ENCODE measurements around the gene MAP3K1.
"Not testable (repeated sequence)": the region's sequence is repeated elsewhere in the genome, so short reads cannot be mapped to it uniquely, and the experiment has no call there.

The MAP3K1 gene

DNA sequence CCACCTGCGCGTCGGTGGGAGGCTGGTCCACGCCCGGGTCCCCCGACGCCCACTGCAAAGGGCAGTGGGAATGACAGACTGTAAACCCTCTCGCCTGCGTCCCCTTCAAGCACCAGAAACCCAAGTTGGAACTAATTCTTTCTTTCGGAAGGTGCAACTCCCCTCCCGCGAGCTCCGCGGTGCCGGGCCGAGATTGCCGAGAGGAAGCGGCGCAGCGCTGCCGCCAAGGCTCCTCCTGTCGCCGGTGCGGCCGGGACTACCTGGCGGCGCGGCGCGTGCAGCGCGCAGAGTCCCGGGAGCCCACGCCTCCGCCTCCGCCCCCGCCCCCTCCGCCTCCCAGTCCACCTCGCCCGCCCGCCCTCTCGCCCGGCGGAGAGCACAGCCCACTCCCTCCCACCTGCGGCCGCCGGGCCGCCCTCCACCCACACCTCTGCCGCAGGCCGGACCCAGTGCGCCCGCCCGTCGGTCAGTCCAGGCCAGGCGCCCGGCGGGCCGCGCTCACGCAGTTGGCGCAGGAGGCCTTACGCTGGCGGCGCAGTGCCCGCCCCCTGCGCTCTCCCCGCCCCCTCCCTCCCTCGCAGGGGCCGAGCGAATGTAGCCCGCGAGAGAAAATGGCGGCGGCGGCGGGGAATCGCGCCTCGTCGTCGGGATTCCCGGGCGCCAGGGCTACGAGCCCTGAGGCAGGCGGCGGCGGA lies at the start of gene MAP3K1:
TSS of gene MAP3K1 (plus strand) at position 587 of the 695 bp plus-strand sequence. CDS start at position 612, 25 bp downstream.
- DNase-seq (ENCODE audit: low spot score) = peak; percentile 63

DNA sequence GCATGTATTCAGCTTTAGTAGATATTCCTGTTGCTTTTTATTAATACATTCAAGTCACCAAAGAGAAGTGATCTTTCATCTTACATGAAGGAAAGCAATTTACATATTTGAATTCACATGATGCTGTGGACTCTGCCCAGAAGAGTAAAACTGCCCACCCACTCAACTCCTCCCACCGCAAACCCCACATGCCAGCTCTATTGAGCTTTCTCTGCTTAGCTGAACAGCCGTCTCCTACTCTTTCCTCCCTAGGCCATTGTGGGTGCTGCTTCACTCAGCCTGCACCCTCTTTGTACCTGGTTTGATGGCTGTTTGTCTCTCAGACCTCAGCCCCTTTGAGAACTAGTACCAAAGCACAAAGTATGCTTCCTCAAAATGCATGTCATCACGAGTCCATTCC lies 48.4 kb upstream of the MAP3K1 start:
- no peak for DNase-seq (ENCODE audit: low spot score)

- DNase-seq (ENCODE audit: low spot score) = no peak
These were observed 45.3 kb upstream of the MAP3K1 start for GRCh38 chr5:56769875-56770604.

DNA sequence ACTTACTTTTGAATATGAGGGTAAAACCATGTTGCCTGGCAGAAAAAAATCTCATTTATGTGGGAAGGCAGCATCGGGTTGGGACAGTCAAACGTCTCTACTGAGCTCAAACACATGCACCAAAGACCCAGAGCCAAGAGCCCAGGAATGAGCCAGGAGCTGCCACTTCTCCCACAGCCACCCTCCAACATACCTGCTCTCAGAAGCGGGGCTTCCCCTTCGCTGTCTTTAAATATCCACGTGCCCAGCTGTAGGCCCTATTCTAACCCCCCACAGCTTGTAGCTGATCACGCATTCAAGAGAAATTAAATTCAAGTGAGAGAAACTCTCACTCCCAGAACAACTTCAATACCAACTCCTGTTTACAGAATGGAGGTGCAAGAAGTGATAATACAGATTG lies 42.6 kb upstream of the MAP3K1 start:
- DNase-seq (ENCODE audit: low spot score) = no peak

- no peak for DNase-seq (ENCODE audit: low spot score)
These were observed 40.4 kb upstream of the MAP3K1 start for GRCh38 chr5:56774957-56775356.

DNA sequence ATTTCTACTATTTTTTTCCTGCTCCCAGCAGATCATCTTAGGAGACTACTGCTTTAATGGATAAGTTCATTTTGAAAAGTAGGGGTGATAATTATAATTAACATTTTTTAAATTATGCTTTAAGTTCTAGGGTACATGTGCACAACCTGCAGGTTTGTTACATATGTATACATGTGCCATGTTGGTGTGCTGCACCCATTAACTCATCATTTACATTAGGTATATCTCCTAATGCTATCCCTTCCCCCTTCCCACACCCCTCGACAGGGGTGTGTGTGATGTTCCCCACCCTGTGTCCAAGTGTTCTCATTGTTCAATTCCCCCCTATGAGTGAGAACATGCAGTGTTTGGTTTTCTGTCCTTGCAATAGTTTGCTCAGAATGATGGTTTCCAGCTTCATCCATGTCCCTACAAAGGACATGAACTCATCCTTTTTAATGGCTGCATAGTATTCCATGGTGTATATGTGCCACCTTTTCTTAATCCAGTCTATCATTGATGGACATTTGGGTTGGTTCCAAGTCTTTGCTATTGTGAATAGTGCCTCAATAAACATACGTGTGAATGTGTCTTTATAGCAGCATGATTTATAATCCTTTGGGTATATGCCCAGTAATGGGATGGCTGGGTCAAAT lies 39.0 kb upstream of the MAP3K1 start:
- not testable (repeated sequence) for DNase-seq (ENCODE audit: low spot score)

- no peak for DNase-seq (ENCODE audit: low spot score)
These were observed 32.1 kb upstream of the MAP3K1 start for GRCh38 chr5:56783261-56783660.

GRCh38 chr5:56786346-56786745 lies 29.0 kb upstream of the MAP3K1 start:
- DNase-seq (ENCODE audit: low spot score) = no peak

GRCh38 chr5:56791396-56791795 lies 24.0 kb upstream of the MAP3K1 start:
- no peak for DNase-seq (ENCODE audit: low spot score)

DNA sequence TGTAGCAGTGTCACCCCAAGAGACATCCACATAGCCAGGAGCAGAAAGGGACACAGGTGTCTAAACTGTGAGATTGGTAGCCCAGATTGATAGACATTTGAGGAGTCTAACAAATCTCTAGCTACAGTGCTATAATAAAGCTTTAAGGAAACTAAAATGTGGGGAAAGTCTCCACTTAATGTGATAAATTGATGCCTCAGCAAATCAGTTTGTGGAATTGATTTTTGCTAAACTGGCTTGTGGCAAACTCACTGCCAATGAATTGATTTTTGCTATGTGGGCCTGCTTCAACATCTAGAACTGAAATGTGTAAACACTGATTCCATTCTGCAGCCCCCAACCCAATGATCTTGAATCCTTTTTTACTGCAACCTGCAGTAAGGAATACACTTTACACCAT lies 16.8 kb upstream of the MAP3K1 start:
- no peak for DNase-seq (ENCODE audit: low spot score)

DNA sequence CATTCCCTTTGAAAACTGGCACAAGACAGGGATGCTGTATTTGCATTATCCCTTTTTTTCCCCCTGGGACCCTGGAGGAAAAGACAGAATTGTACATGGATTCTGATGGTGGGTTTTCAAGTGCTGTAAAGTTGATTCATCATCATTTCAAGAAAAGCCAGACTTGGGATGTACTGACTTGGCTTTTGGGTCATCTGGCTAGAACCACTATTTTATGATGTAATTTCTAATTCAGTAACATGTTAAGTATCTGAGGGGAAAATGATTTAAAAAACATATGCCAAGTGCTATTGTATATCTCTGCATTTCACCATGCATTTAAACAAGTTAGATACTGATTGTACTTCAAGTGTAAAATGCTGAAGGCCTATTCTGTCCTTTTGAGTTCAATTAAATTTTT lies 15.2 kb upstream of the MAP3K1 start:
- DNase-seq (ENCODE audit: low spot score) = no peak

GRCh38 chr5:56801256-56801655 lies 14.1 kb upstream of the MAP3K1 start:
- DNase-seq (ENCODE audit: low spot score) = no peak

GRCh38 chr5:56802205-56802604 lies 13.1 kb upstream of the MAP3K1 start:
- DNase-seq (ENCODE audit: low spot score) = no peak

GRCh38 chr5:56803025-56803424 lies 12.3 kb upstream of the MAP3K1 start:
- DNase-seq (ENCODE audit: low spot score) = no peak

- DNase-seq (ENCODE audit: low spot score) = no peak
These were observed 11.5 kb upstream of the MAP3K1 start for GRCh38 chr5:56803894-56804293.

- no peak for DNase-seq (ENCODE audit: low spot score)
These were observed 7.7 kb upstream of the MAP3K1 start for GRCh38 chr5:56807679-56808078.

DNA sequence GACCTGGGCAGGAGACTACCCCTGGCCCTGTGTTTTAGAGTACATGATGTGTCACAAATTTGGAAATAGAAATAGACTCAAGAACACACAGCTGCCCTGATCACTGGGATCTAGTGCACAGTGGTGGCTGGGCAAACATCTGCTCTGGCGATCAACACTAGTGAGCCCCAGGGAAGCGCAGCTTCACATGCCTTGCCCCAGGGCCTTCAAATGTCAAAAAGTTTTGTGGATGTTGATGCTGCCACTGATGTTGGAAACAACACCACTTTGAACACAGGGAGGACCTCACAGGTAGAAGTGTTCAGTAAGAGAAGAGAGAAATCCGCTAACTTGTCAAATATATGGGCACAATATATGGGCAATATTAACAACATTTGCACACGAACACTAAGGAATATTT lies 7.1 kb upstream of the MAP3K1 start:
- no peak for DNase-seq (ENCODE audit: low spot score)

DNA sequence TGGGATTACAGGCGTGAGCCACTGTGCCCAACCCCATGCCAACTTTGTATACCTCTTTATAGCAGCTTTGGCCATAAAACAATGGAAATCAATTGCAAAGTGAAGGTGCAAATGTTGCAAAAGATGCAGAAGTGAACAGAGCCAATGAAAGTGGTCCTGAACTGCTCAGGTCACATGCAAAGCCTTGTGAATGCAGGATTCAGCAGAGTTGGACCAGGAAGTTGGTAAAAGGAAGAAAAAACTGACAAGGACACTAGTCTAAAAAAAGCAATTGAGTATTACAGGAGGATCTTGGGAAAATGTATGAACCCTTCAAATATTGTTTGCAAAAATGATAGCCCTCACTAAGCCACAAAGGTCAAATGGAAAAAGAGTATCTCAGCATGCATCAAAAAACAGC lies 4.5 kb upstream of the MAP3K1 start:
- DNase-seq (ENCODE audit: low spot score) = no peak

DNA sequence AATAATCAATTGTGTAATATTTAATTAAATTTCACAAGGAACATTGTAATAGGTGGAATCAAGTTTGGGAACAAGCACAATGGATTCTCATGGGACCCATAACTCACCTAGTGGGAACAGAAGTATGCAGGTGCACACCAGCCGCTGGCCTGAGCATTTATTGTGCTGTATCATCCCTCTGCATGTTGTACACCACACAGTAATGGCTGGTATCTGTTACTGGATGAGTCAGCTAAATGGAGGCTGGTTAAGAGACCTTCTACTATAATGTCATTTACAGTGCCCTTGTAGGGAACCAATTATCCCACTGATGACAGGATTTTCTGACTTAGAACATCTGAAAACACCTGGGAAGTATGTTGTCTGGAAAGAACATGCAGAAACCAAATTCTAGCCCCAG lies 3.2 kb upstream of the MAP3K1 start:
- DNase-seq (ENCODE audit: low spot score) = no peak

- no peak for DNase-seq (ENCODE audit: low spot score)
These were observed 2.0 kb upstream of the MAP3K1 start for GRCh38 chr5:56813302-56813701.

DNA sequence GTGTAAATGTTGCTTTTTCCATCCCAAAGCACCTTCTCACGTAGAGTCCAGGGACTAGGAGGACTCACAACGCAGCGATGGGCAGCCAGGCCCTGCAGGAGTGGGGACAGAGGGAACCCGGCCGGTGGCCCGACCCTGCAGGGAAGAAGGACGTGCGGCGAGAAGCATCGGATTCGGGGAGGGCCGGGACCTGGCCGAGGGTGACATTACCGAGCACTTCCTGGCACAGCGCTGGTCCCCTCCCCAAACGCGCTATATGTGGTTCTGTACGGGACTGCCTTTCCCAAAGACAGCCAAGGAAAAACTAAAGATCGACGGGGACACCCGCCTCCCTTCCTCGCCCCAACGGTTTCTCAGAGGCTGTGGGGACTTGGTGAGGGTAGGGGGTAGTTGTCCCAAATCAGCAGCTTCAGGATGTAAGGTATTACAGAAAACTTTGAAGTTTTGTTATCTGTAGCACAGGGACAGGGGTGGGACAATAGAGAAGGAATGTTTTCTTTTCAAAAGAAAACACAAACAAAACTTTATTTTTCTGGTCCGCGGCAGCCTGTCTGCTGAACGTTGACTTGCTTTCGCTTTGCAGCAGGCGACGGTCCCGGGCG lies 887 bp upstream of the MAP3K1 start:
- DNase-seq (ENCODE audit: low spot score) = peak; percentile 42

DNA sequence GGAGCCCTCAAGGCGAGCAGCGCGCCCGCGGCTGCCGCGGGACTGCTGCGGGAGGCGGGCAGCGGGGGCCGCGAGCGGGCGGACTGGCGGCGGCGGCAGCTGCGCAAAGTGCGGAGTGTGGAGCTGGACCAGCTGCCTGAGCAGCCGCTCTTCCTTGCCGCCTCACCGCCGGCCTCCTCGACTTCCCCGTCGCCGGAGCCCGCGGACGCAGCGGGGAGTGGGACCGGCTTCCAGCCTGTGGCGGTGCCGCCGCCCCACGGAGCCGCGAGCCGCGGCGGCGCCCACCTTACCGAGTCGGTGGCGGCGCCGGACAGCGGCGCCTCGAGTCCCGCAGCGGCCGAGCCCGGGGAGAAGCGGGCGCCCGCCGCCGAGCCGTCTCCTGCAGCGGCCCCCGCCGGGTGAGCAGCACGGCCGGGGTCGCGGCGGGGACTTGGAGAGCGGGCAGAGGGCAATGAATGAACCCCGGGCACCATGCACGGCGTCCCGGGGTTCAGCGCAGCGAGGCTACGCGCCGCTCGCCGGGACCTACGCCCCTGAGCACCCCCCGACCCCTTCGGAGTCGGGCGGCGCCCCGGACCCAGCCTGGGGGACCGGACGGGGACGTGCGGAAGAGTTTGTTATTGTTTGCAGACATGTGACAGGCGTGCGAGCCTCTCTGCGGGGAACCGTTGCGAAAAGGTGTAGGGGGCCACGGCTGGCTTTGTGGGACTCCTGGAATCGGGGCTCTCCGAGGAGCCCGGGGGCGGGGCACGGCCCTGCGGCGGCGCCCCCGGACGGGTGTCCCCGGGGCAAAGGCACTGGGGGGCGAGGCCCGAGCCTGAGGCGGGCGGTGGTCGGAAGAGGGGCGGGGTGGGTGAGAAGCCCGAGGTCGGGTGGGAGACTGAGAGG lies 553 bp downstream of the MAP3K1 start:
- DNase-seq (ENCODE audit: low spot score) = peak; percentile 33
